ENCODE data around the gene DUSP11. TPM values are rescaled to one million over a fixed set of nuclear protein-coding genes. Genes with fewer than 3 reads are reported as not detected.
A peak's percentile ranks its signal among the peaks of the same experiment; 100 is the strongest.
"Not testable (repeated sequence)": the region's sequence is repeated elsewhere in the genome, so short reads cannot be mapped to it uniquely, and the experiment has no call there.

DUSP11 gene
- polyA plus RNA-seq (ENCODE audit: insufficient read depth in 1 of 5, insufficient read length in 5 of 5, low replicate concordance in 1 of 5) = 10 to 100 TPM; 29.3 to 43.1 (median 31.5) TPM
- long read RNA-seq, donor 1, transcript DUSP11-201 (9 exons, 1,653 nt) = major isoform, 12 of 26 reads
- long read RNA-seq, donor 1, partial matches to known transcripts = 14 of 26 reads
- long read RNA-seq, donor 1, other reads (novel, unspliced or antisense) = 0 of 26 reads
- long read RNA-seq, donor 2, transcript DUSP11-201 (9 exons, 1,653 nt) = major isoform, 13 of 13 reads
- long read RNA-seq, donor 2, partial matches to known transcripts = 0 of 13 reads
- long read RNA-seq, donor 2, other reads (novel, unspliced or antisense) = 0 of 13 reads
- long read RNA-seq, donor 3, transcript DUSP11-201 (9 exons, 1,653 nt) = major isoform, 9 of 10 reads
- long read RNA-seq, donor 3, partial matches to known transcripts = 0 of 10 reads
- long read RNA-seq, donor 3, other reads (novel, unspliced or antisense) = 0 of 10 reads
- long read RNA-seq, donor 4, transcript DUSP11-201 (9 exons, 1,653 nt) = major isoform, 5 of 12 reads
- long read RNA-seq, donor 4, partial matches to known transcripts = 7 of 12 reads
- long read RNA-seq, donor 4, other reads (novel, unspliced or antisense) = 0 of 12 reads
- long read RNA-seq, donor 5, transcript DUSP11-201 (9 exons, 1,653 nt) = major isoform, 21 of 40 reads
- long read RNA-seq, donor 5, partial matches to known transcripts = 19 of 40 reads
- long read RNA-seq, donor 5, other reads (novel, unspliced or antisense) = 0 of 40 reads
- long read RNA-seq, donor 6, transcript DUSP11-201 (9 exons, 1,653 nt) = major isoform, 21 of 33 reads
- long read RNA-seq, donor 6, partial matches to known transcripts = 12 of 33 reads
- long read RNA-seq, donor 6, other reads (novel, unspliced or antisense) = 0 of 33 reads
- long read RNA-seq, donor 7, transcript DUSP11-201 (9 exons, 1,653 nt) = major isoform, 9 of 9 reads
- long read RNA-seq, donor 7, partial matches to known transcripts = 0 of 9 reads
- long read RNA-seq, donor 7, other reads (novel, unspliced or antisense) = 0 of 9 reads
- long read RNA-seq, donor 8, transcript DUSP11-201 (9 exons, 1,653 nt) = major isoform, 5 of 5 reads
- long read RNA-seq, donor 8, partial matches to known transcripts = 0 of 5 reads
- long read RNA-seq, donor 8, other reads (novel, unspliced or antisense) = 0 of 5 reads

- DNase-seq = peak; percentile 88 to 92
These were observed at the start of gene DUSP11 for GRCh38 chr2:73779467-73780236. Gene DUSP11, minus strand, starts transcription at chr2:73780103. Its CDS starts 129 bp downstream, at chr2:73779974.

- peak; percentile 96 to 97 for DNase-seq
These were observed 49.1 kb upstream of the DUSP11 start, which contains the start of gene STAMBP for GRCh38 chr2:73828818-73829570. Gene STAMBP, plus strand, starts transcription at chr2:73828961. Its CDS starts 1,896 bp downstream, at chr2:73830857.

- no peak for DNase-seq
These were observed 48.5 kb upstream of the DUSP11 start for GRCh38 chr2:73828389-73828817.

GRCh38 chr2:73827660-73828388 lies 47.9 kb upstream of the DUSP11 start:
- DNase-seq = no peak

GRCh38 chr2:73827018-73827417 lies 47.1 kb upstream of the DUSP11 start:
- DNase-seq = no peak

GRCh38 chr2:73825408-73825807 lies 45.5 kb upstream of the DUSP11 start:
- no peak for DNase-seq

GRCh38 chr2:73823916-73824523 lies 44.1 kb upstream of the DUSP11 start:
- peak; percentile 56 to 72 for DNase-seq

- DNase-seq = no peak
These were observed 43.5 kb upstream of the DUSP11 start for GRCh38 chr2:73823416-73823815.

GRCh38 chr2:73822991-73823390 lies 43.1 kb upstream of the DUSP11 start:
- DNase-seq = no peak

- no peak for DNase-seq
These were observed 42.4 kb upstream of the DUSP11 start for GRCh38 chr2:73822276-73822675.

- DNase-seq = no peak
These were observed 41.8 kb upstream of the DUSP11 start for GRCh38 chr2:73821669-73822068.

- DNase-seq = no peak
These were observed 41.3 kb upstream of the DUSP11 start for GRCh38 chr2:73821227-73821626.

GRCh38 chr2:73818296-73818695 lies 38.4 kb upstream of the DUSP11 start:
- DNase-seq = no peak

- DNase-seq = no peak
These were observed 32.7 kb upstream of the DUSP11 start for GRCh38 chr2:73812635-73813034.

- DNase-seq = no peak
These were observed 32.0 kb upstream of the DUSP11 start for GRCh38 chr2:73811878-73812277.

- not testable (repeated sequence) for DNase-seq
These were observed 4.0 kb upstream of the DUSP11 start, which contains the start of gene C2orf78 for GRCh38 chr2:73783883-73784282. Gene C2orf78, plus strand, starts transcription at chr2:73784183. Its CDS starts 127 bp downstream, at chr2:73784310.

- not testable (repeated sequence) for DNase-seq
These were observed 3.5 kb upstream of the DUSP11 start for GRCh38 chr2:73783402-73783801.

GRCh38 chr2:73780237-73780582 lies 307 bp upstream of the DUSP11 start:
- no peak for DNase-seq

GRCh38 chr2:73778867-73779466 lies 936 bp downstream of the DUSP11 start:
- not testable (repeated sequence) for DNase-seq
